ENCODE results near the gene FAT4. TPM values are rescaled to one million over a fixed set of nuclear protein-coding genes. Genes with fewer than 3 reads are reported as not detected.

The FAT4 gene
- total RNA-seq, 1 experiment from 2014 or later, result 33.6 TPM

- intact Hi-C loops (cut with micrococcal nuclease; ENCODE audit: unreplicated experiment), result no loop called here
- DNase-seq (ENCODE audit: low spot score), result no peak
- ChIA-PET POLR2A (ENCODE audit: low non-redundant PET) (no interaction called here), CTCF (no interaction called here)
- H3K4me1 ChIP-seq (ENCODE audit: insufficient read depth, low read length, poor library complexity, severe bottlenecking), result no peaks in the 10 kb centered on the region
- no peaks in the 10 kb centered on the region for H3K36me3 ChIP-seq (ENCODE audit: insufficient read depth, low read length, poor library complexity, severe bottlenecking)
- no peaks in the 10 kb centered on the region for H3K9me3 ChIP-seq (ENCODE audit: low read depth, low read length, poor library complexity, severe bottlenecking)
- H3K27me3 ChIP-seq (replicated peaks; ENCODE audit: insufficient read depth, low read depth, low read length, poor library complexity), result no peaks in the 10 kb centered on the region
- no peak overlapping the region for H3K4me3 ChIP-seq (ENCODE audit: low read depth, low read length, poor library complexity, severe bottlenecking)
- no peak for TF ChIP-seq CTCF (conservative IDR thresholded peaks at IDR 0.05; ENCODE audit: low read depth, low read length)
- TF ChIP-seq EZH2 (IDR thresholded peaks at IDR 0.05; ENCODE audit: borderline replicate concordance, low read depth, low read length, poor library complexity, severe bottlenecking), result no peak
- no peak overlapping the region for H3K27ac ChIP-seq (ENCODE audit: low read depth, low read length, poor library complexity, severe bottlenecking)
- BruUV-seq (replicated peaks), result no TSS peak
These were observed 38.4 kb downstream of the FAT4 start for GRCh38 chr4:125353131-125353530.

GRCh38 chr4:125355791-125356190 is 41.0 kb downstream of the FAT4 start:
- no peak for DNase-seq (ENCODE audit: low spot score)
- no TSS peak for BruUV-seq (replicated peaks)
- H3K4me3 ChIP-seq (ENCODE audit: low read depth, low read length, poor library complexity, severe bottlenecking), result no peak overlapping the region
- intact Hi-C loops (cut with micrococcal nuclease; ENCODE audit: unreplicated experiment), result no loop called here
- H3K36me3 ChIP-seq (ENCODE audit: insufficient read depth, low read length, poor library complexity, severe bottlenecking), result no peaks in the 10 kb centered on the region
- TF ChIP-seq EZH2 (IDR thresholded peaks at IDR 0.05; ENCODE audit: borderline replicate concordance, low read depth, low read length, poor library complexity, severe bottlenecking) (no peak), CTCF (conservative IDR thresholded peaks at IDR 0.05; ENCODE audit: low read depth, low read length) (no peak)
- H3K27me3 ChIP-seq (replicated peaks; ENCODE audit: insufficient read depth, low read depth, low read length, poor library complexity), result no peaks in the 10 kb centered on the region
- H3K27ac ChIP-seq (ENCODE audit: low read depth, low read length, poor library complexity, severe bottlenecking), result no peak overlapping the region
- ChIA-PET POLR2A (ENCODE audit: low non-redundant PET) (no interaction called here), CTCF (no interaction called here)
- no peaks in the 10 kb centered on the region for H3K9me3 ChIP-seq (ENCODE audit: low read depth, low read length, poor library complexity, severe bottlenecking)
- peaks cover 11% of the 10 kb centered on the region for H3K4me1 ChIP-seq (ENCODE audit: insufficient read depth, low read length, poor library complexity, severe bottlenecking)

DNA sequence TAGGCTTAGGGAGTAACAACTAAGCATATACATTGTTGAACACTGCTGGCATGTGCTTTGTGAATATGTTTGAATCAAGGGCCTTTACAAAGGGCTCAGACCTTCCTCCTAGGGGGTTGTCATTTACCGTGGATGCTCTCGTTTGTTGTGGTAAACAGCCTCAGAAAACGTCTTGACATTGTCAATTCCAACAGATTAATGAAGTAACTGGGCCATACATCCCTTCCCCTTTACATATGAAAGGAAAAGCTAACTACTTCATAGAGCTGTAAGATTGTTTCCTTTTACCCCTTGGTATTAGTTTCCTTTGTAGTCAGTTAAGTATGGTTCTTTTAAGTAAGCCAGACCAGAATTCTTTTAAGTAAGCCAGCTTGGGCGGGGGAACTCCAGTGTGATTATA is 42.9 kb downstream of the FAT4 start:
- no TSS peak for BruUV-seq (replicated peaks)
- intact Hi-C loops (cut with micrococcal nuclease; ENCODE audit: unreplicated experiment), result no loop called here
- CTCF ChIA-PET, result no interaction called here
- no peak for TF ChIP-seq CTCF (conservative IDR thresholded peaks at IDR 0.05; ENCODE audit: low read depth, low read length)
- no peak for TF ChIP-seq EZH2 (IDR thresholded peaks at IDR 0.05; ENCODE audit: borderline replicate concordance, low read depth, low read length, poor library complexity, severe bottlenecking)
- Histone ChIP-seq H3K9me3 (ENCODE audit: low read depth, low read length, poor library complexity, severe bottlenecking) (no peaks in the 10 kb centered on the region), H3K36me3 (ENCODE audit: insufficient read depth, low read length, poor library complexity, severe bottlenecking) (no peaks in the 10 kb centered on the region), H3K4me1 (ENCODE audit: insufficient read depth, low read length, poor library complexity, severe bottlenecking) (peaks cover 11% of the 10 kb centered on the region), H3K4me3 (ENCODE audit: low read depth, low read length, poor library complexity, severe bottlenecking) (no peak overlapping the region), H3K27ac (ENCODE audit: low read depth, low read length, poor library complexity, severe bottlenecking) (no peak overlapping the region), H3K27me3 (replicated peaks; ENCODE audit: insufficient read depth, low read depth, low read length, poor library complexity) (no peaks in the 10 kb centered on the region)
- POLR2A ChIA-PET (ENCODE audit: low non-redundant PET), result no interaction called here
- no peak for DNase-seq (ENCODE audit: low spot score)

Measured in A673 (cell line).